Measurements from ENCODE around the gene SLC2A4.

SLC2A4 gene

DNA sequence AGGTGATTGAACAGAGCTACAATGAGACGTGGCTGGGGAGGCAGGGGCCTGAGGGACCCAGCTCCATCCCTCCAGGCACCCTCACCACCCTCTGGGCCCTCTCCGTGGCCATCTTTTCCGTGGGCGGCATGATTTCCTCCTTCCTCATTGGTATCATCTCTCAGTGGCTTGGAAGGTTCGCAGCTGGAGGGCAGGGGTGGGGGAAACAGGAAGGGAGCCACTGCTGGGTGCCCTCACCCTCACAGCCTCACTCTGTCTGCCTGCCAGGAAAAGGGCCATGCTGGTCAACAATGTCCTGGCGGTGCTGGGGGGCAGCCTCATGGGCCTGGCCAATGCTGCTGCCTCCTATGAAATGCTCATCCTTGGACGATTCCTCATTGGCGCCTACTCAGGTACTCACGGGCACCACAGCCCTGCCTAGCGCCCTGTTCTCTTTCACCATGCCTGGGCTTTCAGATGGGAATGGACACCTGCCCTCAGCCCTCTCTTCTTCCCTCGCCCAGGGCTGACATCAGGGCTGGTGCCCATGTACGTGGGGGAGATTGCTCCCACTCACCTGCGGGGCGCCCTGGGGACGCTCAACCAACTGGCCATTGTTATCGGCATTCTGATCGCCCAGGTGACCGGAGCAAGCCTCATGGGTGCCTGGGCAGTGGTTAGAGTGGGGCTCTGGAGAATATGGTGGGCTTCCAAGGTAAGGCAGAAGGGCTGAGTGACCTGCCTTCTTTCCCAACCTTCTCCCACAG lies 2.1 kb downstream of the SLC2A4 start:
- no peak overlapping the region for H3K4me3 ChIP-seq (ENCODE audit: low read depth, low read length)
- no peak for DNase-seq (ENCODE audit: low read depth, low spot score)
- CTCF ChIA-PET = interaction anchor here (0.8 to 13.4 kb wide), 7 partner anchors 8 to 277 kb away, joined by 3 to 255 read pairs (median 7); no protein-coding TSS in a partner anchor
- POLR2A ChIA-PET = no interaction called here
- TF ChIP-seq, protein P1, sequence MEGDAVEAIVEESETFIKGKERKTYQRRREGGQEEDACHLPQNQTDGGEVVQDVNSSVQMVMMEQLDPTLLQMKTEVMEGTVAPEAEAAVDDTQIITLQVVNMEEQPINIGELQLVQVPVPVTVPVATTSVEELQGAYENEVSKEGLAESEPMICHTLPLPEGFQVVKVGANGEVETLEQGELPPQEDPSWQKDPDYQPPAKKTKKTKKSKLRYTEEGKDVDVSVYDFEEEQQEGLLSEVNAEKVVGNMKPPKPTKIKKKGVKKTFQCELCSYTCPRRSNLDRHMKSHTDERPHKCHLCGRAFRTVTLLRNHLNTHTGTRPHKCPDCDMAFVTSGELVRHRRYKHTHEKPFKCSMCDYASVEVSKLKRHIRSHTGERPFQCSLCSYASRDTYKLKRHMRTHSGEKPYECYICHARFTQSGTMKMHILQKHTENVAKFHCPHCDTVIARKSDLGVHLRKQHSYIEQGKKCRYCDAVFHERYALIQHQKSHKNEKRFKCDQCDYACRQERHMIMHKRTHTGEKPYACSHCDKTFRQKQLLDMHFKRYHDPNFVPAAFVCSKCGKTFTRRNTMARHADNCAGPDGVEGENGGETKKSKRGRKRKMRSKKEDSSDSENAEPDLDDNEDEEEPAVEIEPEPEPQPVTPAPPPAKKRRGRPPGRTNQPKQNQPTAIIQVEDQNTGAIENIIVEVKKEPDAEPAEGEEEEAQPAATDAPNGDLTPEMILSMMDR (IDR thresholded peaks at IDR 0.05; ENCODE audit: insufficient read depth, low read length, missing control alignments) = no peak

DNA sequence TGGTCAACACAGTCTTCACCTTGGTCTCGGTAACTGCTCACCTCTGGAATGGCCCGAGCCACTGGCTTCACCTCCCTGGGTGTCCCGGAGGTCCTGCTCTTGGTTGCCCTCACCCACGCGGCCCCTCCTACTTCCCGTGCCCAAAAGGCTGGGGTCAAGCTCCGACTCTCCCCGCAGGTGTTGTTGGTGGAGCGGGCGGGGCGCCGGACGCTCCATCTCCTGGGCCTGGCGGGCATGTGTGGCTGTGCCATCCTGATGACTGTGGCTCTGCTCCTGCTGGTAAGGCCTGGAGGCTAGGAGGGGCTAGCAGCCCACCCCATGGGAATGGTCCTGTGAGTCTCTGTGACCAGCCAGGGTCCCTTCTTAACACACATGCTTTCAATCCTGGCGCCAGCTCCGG lies 3.4 kb downstream of the SLC2A4 start:
- H3K4me3 ChIP-seq (ENCODE audit: low read depth, low read length) = no peak overlapping the region
- no peak for DNase-seq (ENCODE audit: low read depth, low spot score)
- TF ChIP-seq, protein P1 (IDR thresholded peaks at IDR 0.05; ENCODE audit: insufficient read depth, low read length, missing control alignments) = no peak
- ChIA-PET POLR2A (interaction anchor here (0.9 kb wide), 1 partner anchor 30 kb away, joined by 3 read pairs; the partner anchor contains the start of gene GPS2), CTCF (interaction anchor here (1.0 to 13.4 kb wide), 4 partner anchors 16 to 85 kb away, joined by 3 to 255 read pairs (median 4); no protein-coding TSS in a partner anchor)

DNA sequence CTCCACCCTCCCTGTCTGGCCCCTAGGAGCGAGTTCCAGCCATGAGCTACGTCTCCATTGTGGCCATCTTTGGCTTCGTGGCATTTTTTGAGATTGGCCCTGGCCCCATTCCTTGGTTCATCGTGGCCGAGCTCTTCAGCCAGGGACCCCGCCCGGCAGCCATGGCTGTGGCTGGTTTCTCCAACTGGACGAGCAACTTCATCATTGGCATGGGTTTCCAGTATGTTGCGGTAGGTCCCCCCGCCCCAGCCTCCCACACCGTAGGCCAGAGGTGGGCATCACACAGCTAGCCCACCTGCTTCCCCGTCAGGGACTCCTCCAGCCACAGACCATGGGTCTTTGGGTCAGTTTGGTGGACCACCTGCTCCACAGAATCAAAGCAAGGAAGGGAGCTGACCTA lies 4.2 kb downstream of the SLC2A4 start:
- TF ChIP-seq, protein P1 (IDR thresholded peaks at IDR 0.05; ENCODE audit: insufficient read depth, low read length, missing control alignments) = no peak
- ChIA-PET POLR2A (interaction anchor here (0.9 kb wide), 1 partner anchor 29 kb away, joined by 3 read pairs; the partner anchor contains the start of gene GPS2), CTCF (interaction anchor here (1.0 to 13.4 kb wide), 4 partner anchors 15 to 65 kb away, joined by 3 to 255 read pairs (median 4); no protein-coding TSS in a partner anchor)
- no peak overlapping the region for H3K4me3 ChIP-seq (ENCODE audit: low read depth, low read length)
- DNase-seq (ENCODE audit: low read depth, low spot score) = no peak

DNA sequence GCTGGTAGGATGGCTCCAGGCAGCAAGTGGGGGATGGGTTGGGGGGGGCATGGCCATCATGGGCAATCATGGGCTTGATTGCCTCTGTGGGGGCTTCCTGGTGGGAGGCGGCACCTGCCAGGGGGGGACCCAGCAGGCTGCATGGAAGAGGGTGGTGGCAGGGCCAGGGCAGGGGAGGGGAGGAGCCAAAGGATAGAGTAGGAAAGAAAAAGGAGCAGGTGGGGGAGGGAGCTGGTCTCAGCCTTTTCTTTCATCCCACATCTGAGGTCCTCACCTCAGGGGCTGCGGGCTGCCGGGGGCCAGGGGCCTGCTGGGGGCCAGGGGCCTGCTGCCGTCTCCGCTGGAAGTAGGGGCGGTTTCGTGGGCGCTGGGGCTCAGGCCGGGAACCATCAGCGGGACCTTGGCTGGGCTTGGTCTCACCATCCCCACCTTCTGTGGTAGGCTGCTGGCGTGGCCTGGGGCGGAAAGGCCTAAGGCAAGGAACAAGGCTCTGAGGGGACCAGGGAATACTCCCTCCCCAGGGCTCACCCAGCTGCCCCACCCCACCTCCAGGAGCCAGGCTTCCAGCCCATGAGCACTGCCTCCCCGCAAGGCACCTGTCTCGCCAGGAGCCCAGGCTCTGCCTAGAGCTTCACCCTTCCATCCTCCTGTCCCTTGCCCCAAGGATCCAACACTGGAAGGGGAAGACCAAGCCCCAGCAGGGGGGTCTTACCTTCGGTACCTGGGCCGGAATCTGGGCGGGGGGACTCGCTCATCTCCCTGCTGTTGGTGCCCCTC lies 7.9 kb downstream of the SLC2A4 start:
- no peak for DNase-seq (ENCODE audit: low read depth, low spot score)
- POLR2A ChIA-PET = no interaction called here
- CTCF ChIA-PET = interaction anchor here (1.1 to 13.4 kb wide), 3 partner anchors 9 to 152 kb away, joined by 3 to 255 read pairs (median 56); partner anchors contain the start of gene SLC2A4
- H3K4me3 ChIP-seq (ENCODE audit: low read depth, low read length) = no peak overlapping the region
- TF ChIP-seq, protein P1 (IDR thresholded peaks at IDR 0.05; ENCODE audit: insufficient read depth, low read length, missing control alignments) = no peak

DNA sequence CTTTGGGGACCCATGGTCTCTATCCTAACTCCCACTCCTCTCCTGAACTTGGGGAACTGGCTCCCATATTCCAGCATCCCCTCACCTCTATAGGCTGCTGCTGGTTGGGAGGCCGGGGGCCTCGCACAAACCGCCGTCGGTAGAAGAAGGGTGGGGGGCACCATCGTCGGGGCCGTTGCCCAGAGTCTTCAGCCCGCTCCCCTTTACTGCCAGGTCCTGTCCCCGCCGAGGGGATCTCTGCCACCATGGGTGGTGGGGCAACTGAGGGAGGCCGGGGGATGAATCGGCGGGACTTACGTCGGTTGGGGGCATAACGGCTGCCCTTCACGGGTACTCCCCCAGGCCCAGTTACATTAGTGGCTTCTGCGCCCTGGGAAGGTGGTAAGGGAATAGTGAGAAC lies 8.6 kb downstream of the SLC2A4 start:
- TF ChIP-seq, protein P1 (IDR thresholded peaks at IDR 0.05; ENCODE audit: insufficient read depth, low read length, missing control alignments) = no peak
- POLR2A ChIA-PET = no interaction called here
- no peak overlapping the region for H3K4me3 ChIP-seq (ENCODE audit: low read depth, low read length)
- no peak for DNase-seq (ENCODE audit: low read depth, low spot score)
- CTCF ChIA-PET = interaction anchor here (5.6 to 13.4 kb wide), 2 partner anchors 9 to 11 kb away, joined by 56 to 255 read pairs; partner anchors contain the start of gene SLC2A4

DNA sequence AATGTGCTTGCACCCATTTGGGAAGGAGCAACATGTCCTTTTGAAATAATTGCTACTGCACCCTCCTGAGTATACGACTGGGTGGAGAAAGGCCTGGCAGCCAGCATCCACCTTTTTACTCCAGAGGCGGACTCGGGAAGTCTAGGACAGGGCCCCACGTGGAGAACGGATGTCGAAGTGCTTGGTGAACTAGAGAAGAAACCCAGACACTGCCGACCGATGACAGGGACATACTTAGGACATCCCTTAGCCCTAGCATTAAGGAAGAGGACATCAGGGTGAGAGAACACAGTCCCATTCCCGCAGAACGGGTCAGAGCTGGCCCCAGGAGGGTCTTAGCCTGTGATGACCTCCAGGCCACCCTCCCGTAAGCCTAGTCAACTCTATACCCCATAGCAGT lies 9.2 kb downstream of the SLC2A4 start:
- ChIA-PET CTCF (interaction anchor here (1.1 to 5.6 kb wide), 2 partner anchors 10 to 245 kb away, joined by 4 to 56 read pairs; partner anchors contain the start of gene SLC2A4), POLR2A (no interaction called here)
- no peak overlapping the region for H3K4me3 ChIP-seq (ENCODE audit: low read depth, low read length)
- TF ChIP-seq, protein P1 (IDR thresholded peaks at IDR 0.05; ENCODE audit: insufficient read depth, low read length, missing control alignments) = no peak
- no peak for DNase-seq (ENCODE audit: low read depth, low spot score)

Data from AG04449 (cell line).